22Rv1 (cell line): ENCODE data around the gene U2AF1L4.

Source experiments
- H3K27ac ChIP-seq: fragments of 450-650 bp; 2 replicates; pipeline ENCODE4 v1.5.1; 2017
- CTCF ChIP-seq: fragments of 450-650 bp; IDR thresholded peaks from 2 replicates; pipeline ENCODE4 v1.5.1; 2017; ENCODE audit warnings: mild to moderate bottlenecking
- ZFX ChIP-seq: fragments of 450-650 bp; IDR thresholded peaks from 2 replicates; pipeline ENCODE4 v1.6.1; 2017; ENCODE audit warnings: antibody characterized with exemption, borderline replicate concordance

The U2AF1L4 gene

GRCh38 chr19:35754370-35755130 lies 9.3 kb upstream of the U2AF1L4 start:
- H3K27ac ChIP-seq: peak overlapping the region; percentile 97
- TF ChIP-seq CTCF (no peak), ZFX (no peak)

- H3K27ac ChIP-seq: peak overlapping the region; percentile 97
- TF ChIP-seq CTCF (no peak), ZFX (no peak)
Observed at GRCh38 chr19:35753634-35754369, 8.6 kb upstream of the U2AF1L4 start.

GRCh38 chr19:35752746-35753350 lies 7.6 kb upstream of the U2AF1L4 start:
- H3K27ac ChIP-seq: peak overlapping the region; percentile 97; the same call in 1 of the 2 replicates
- TF ChIP-seq CTCF: no peak
- TF ChIP-seq ZFX: no peak

- TF ChIP-seq CTCF (no peak), ZFX (no peak)
- no peak overlapping the region; the same call in 1 of the 2 replicates for H3K27ac ChIP-seq
Observed at GRCh38 chr19:35751839-35752745, 6.9 kb upstream of the U2AF1L4 start.

- TF ChIP-seq CTCF: no peak
- TF ChIP-seq ZFX: no peak
- peak overlapping the region; percentile 36 for H3K27ac ChIP-seq
Observed at GRCh38 chr19:35750167-35750566, 4.9 kb upstream of the U2AF1L4 start.

GRCh38 chr19:35748106-35749020 lies 3.1 kb upstream of the U2AF1L4 start, which contains the start of gene LIN37:
LIN37 (plus strand) TSS chr19:35748576; CDS start chr19:35748725, 149 bp downstream.
- peak within 1 kb of the TSS; percentile 98 for H3K27ac ChIP-seq
- TF ChIP-seq ZFX (no peak), CTCF (no peak)
